Dermis blood vessel endothelial cell (primary cell): ENCODE results near the gene KLHL36. TPM values are rescaled to one million over a fixed set of nuclear protein-coding genes. Genes with fewer than 3 reads are reported as not detected.
A peak's percentile ranks its signal among the peaks of the same experiment; 100 is the strongest.
"Not testable (repeated sequence)": the region's sequence is repeated elsewhere in the genome, so short reads cannot be mapped to it uniquely, and the experiment has no call there.

Source experiments
- DNase-seq: peaks from one replicate; pipeline ENCODE4 v3.0.0; 2010
- total RNA-seq: library from RNA; depleted of rRNA; stranded (reverse); fragments of >200 nt; gene quantifications from 2 replicates; pipeline ENCODE4 v1.2.3, GENCODE V29; 2014

The KLHL36 gene
- total RNA-seq, 1 donor from 2014 or later, result 74.0 TPM

- DNase-seq, result peak; percentile 39
These were observed 31.8 kb upstream of the KLHL36 start for GRCh38 chr16:84616515-84616914.

GRCh38 chr16:84617041-84617790 is 31.1 kb upstream of the KLHL36 start:
- peak; percentile 27 for DNase-seq

- DNase-seq, result peak; percentile 93
These were observed 30.3 kb upstream of the KLHL36 start, which contains the start of gene COTL1 for GRCh38 chr16:84617791-84618580. Gene COTL1, minus strand, starts transcription at chr16:84618078. Its CDS starts 164 bp downstream, at chr16:84617914.

DNA sequence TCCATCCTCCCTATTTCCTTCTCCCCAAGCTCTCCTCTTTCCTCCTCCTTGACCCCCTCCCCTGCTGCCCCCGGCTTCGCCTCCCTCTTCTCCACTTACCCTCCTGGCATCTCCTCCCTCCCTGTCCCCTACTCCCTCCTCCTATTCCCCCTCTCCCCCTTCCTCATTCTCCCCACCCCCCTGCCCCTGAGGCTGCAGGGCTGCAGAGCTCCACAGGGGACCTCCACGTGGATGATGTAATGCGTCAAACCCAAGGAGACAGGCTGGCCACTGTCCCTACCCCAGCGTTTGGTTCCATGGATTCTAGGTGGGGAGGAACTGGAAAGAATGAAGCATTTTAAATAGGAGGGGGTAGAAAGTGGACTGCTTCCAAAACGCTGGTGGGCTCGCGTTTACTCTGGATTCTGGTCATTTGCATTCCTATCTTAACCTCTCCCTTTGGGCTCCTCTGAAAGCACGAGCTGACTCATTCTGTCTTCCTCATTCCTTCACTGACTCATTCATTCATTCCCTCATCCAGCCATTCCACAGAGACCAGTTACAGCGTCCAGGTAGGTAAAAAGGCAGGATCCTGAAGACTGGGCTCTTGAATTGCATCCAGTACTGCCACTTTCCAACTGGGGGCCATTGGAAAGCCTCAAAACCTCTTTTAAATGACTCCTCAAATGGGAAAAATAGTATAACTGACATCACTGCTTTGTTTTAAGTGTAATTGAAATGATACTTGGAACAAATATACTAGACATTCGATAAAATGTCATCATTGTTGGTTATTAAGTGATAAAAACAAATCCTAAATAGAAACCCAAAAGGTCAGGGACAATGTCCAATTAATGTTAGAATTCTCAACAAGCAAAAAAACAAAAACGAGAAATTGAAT is 29.5 kb upstream of the KLHL36 start:
- peak; percentile 62 for DNase-seq

GRCh38 chr16:84620913-84621312 is 27.4 kb upstream of the KLHL36 start:
- not testable (repeated sequence) for DNase-seq

- DNase-seq, result no peak
These were observed 22.8 kb upstream of the KLHL36 start for GRCh38 chr16:84625556-84625955.

DNA sequence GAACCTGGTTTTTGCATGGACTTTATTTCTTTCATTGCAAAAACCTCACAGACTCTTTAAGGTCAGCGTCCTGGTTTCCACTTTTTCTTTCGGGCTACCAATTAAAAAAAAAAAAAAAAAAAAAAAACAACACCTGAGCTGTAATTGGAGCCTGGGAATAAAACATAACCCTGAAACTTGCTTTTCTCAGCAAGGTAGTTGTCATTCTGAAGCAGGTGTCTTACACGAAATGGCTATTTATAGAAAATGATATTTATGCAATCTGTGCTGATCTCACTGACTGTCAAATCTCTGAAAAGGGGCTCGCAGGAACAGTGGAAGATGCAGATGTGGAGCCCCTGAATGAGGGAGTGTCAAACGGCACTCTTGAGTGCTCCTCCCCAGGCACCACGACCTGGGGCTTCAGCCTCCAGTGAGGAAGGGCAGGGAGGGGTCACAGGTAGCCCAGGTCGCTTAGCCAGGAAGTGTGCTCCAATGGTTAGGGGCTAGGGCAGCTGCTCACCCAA is 20.0 kb upstream of the KLHL36 start:
- no peak for DNase-seq

GRCh38 chr16:84629580-84629979 is 18.7 kb upstream of the KLHL36 start:
- DNase-seq, result no peak

GRCh38 chr16:84630009-84630408 is 18.3 kb upstream of the KLHL36 start:
- DNase-seq, result no peak

DNA sequence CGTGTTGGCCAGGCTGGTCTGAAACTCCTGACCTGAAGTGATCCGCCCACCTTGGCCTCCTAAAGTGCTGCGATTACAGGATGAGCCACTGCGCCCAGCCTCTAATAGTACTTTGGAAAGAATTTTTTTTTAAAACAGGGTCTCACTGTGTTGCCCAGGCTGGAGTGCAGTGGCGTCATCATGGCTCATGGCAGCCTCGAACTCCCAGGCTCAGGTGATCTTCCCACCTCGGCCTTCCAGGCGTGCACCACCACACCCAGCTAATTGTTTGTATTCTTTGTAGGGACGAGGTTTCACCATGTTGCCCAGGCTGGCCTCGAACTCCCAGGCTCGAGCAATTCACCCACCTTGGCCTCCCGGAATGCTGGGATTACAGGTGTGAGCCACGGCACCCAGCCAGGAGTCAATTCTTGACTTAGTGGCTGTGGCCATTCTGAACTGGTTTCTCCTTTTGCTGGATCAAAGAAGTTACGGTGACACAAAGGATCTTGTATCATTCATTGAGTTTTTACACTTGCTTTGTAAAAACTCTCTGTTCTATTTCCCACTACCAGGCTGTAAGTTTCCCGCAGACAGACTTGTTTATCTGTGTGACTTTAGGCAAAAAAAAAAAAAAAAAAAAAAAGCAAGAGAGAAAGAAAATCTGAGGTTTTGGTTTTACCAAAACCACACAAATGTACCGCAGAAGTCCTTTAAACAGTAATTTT is 17.7 kb upstream of the KLHL36 start:
- no peak for DNase-seq

DNA sequence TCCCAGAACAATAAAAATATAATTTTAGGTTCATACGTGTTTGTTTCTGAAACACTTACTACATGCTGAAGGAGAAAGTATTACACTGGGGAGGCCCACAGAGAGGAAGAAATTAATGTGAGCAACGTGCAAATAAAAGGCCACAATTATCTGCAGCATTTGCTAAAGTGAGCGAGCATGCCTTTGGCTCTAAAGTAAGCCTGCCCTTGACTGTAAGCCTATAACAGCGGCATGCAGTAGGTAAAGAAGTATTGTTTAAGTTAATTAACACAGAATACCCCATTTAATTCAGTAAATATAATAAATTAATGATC is 17.2 kb upstream of the KLHL36 start:
- no peak for DNase-seq

DNA sequence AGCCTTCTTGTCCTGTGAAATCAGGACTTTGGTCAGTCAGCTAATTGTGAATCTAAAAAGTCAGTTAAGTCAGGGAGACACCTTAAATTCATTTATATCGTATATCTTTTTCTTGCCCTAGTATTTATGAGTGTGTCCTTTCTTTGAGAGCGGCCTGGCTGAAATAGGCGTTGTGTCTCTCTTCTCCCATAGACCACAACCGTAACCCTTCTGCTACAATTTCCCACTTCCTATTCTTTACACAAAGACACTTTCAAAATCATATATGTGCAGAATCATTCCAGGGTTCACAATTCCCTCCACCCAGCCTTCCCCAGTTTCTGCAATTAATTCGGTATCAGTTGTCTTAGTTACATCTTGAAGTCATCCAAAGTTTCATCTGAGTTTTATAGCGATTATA is 16.4 kb upstream of the KLHL36 start:
- DNase-seq, result no peak

- DNase-seq, result not testable (repeated sequence)
These were observed 15.4 kb upstream of the KLHL36 start for GRCh38 chr16:84632862-84633261.

DNA sequence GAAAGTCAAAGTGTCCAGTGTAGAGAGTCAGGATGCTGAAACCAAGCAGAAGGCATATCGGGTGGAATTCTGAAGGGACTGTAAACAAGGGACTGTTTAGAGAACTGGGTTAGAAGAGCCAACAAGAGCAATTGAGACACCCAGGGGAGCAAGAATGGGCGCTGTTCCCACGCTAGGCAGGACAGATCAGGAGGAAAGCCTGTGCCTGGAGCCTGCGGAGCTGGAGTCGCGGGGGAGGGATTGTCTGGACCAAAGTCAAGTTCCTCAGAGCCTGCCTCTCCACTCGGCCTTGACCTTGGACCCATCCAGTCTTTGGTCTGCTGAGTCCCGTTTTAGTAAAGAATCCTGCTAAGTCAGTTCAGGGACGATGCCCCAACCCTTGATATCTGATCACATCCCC is 14.7 kb upstream of the KLHL36 start:
- no peak for DNase-seq

DNA sequence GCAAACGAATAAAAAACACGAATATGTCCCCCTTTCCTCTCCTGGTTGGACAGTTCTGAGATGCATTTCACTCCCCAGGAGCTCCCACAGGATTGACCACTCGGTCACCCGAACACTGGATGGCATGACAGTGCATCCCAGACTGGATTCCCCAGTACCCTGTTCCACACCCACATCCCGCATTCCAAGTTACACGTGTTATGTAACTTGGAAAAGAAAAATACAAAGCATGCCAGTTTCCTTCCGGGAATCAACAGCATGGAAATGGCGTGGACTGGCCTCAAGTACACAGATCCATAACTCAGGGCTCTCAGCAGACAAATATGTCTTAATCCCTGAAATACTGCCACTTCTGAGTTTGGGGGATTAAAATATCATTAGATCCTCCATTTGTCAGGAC is 12.6 kb upstream of the KLHL36 start:
- peak; percentile 42 for DNase-seq

GRCh38 chr16:84637709-84638108 is 10.6 kb upstream of the KLHL36 start:
- no peak for DNase-seq

DNA sequence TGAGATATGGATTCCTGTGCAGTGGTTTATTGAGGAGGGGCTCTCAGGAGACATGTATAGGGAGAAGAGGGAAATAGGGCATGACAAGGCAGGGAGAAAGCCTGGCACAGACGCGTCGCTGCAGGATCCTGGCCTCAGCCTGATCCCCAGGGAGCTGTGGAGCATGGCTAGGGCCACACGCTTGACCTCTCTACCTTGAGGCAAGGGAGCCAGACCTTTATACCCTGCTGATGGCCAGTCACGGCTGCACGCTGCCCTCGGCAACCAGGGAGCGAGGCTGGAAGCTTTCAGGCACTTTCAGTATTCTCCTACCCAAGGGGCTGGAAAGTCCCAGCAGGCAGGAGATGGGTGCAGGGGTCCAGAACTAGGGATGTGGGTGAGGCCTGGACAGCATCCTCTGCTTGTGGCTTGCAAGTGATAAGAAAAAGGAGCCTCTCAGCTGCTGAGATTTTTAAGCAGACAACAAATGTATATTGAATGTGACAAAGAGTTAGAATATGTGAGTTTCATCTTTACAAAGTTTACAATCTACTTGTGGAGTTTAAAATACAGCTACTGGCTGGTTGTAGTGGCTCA is 10.0 kb upstream of the KLHL36 start:
- no peak for DNase-seq

DNA sequence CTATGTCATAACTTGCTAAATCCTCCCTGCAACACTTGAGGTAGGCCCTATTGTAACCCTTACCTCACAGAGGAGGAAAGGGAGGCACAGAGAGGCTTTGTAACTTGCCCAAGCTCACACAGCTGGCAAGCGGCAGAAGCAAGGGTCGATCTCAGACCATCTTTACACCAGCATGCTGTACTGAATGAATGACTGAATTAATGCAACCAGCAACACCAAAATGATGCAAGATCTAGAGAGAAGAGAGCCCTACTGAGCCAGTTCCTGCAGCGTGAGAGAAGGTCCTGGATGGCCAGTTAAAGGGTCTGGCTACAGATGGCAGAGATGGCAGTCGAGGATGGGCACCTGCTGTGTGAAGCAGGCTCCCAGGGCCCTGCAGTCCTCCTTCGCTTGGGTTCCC is 8.2 kb upstream of the KLHL36 start:
- no peak for DNase-seq

DNA sequence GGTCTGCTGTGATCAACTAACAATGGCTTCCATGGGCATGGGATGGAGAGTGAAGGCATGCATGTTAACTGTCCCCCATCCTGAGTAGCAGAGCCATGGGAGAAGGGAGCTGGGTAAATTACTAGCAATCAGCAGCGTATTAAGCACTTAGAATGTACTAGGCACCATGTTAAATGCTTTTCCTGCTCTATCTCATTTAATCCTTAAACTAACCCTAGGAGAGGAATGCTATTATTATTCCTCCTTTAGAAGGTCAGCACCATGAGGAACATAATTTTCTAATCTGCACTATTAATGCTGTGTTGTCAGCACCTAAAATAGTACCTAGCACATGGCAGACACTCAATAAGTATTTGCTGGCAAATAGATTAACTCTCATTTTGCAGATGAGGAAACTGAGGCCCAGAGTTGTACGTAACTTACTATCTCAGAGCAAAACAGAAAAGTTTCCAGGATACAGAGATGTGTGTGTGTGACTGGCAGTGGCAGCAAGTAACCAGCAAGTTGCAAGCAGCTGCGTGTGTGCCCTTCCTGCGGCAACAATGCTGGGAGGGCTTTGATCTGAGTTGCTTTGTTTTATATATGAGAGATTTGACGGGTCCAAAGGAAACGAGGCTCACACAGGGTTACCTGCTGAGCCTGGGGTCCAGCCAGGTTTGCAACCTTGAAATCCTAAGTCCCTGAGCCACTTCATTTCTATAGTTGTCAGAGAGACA is 6.5 kb upstream of the KLHL36 start:
- no peak for DNase-seq

DNA sequence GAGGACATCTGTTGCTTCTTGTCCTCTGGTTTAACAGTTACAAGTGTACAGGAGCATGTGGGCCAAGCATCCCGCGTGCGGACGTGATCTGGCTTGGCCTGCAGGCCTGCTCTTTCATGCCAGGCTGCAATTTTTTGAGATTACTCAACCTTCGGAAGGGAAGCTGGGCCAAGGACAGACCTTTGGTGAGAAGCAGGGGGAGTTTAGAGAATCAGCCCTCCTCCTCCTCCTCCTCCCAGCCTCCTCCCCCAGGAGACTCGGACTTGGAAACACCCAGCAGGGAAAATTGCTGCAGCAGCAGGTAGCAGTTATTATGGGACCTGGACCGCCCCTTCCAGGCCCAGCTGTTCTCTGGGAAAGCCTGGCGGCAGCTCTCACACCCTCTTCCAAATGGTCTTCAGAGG is 5.1 kb upstream of the KLHL36 start:
- no peak for DNase-seq

GRCh38 chr16:84643674-84644073 is 4.6 kb upstream of the KLHL36 start:
- DNase-seq, result no peak
